Measurements from ENCODE around the gene SNX30.

- no peak for TF ChIP-seq POLR2A (IDR thresholded peaks at IDR 0.05)
- peak in 3 of 4 experiments; percentile 22 to 45 (median 44) for TF ChIP-seq CTCF (IDR thresholded peaks at IDR 0.05)
- TF ChIP-seq POLR2AphosphoS5 (IDR thresholded peaks at IDR 0.05) = no peak
Observed at GRCh38 chr9:112705768-112706427, 44.7 kb upstream of the SNX30 start.

Data from prostate gland (tissue), 2 donors.